ENCODE measurements around the gene TUBB8B.
"Not testable (repeated sequence)": the region's sequence is repeated elsewhere in the genome, so short reads cannot be mapped to it uniquely, and the experiment has no call there.

The TUBB8B gene

DNA sequence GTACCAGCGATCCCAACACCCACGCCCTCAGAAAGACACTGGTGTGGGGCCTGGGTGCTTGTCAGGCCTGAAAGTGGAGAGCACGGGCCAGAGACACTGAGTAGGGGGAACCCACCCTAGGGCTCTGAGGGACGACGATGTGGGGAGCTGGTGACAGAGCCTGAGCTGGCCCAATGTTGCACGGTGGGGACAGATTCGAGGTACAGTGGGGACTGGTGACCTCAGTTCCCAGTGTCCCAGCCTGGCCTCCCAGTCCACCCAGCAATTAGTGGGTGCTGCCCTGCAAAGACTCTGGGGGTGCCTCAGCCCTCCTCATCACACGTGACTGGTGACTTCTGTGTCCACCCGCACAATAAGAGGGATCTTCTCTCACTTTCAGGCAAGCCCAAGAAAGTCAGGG is 36.6 kb downstream of the TUBB8B start:
- not testable (repeated sequence) for DNase-seq (ENCODE audit: low read depth in 2 of 2)

- not testable (repeated sequence) for DNase-seq (ENCODE audit: low read depth in 2 of 2)
Observed at GRCh38 chr18:11383-12274, 37.8 kb downstream of the TUBB8B start.

DNA sequence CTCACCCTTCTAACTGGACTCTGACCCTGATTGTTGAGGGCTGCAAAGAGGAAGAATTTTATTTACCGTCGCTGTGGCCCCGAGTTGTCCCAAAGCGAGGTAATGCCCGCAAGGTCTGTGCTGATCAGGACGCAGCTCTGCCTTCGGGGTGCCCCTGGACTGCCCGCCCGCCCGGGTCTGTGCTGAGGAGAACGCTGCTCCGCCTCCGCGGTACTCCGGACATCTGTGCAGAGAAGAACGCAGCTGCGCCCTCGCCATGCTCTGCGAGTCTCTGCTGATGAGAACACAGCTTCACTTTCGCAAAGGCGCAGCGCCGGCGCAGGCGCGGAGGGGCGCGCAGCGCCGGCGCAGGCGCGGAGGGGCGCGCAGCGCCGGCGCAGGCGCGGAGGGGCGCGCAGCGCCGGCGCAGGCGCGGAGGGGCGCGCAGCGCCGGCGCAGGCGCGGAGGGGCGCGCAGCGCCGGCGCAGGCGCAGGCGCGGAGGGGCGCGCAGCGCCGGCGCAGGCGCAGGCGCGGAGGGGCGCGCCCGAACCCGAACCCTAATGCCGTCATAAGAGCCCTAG is 38.7 kb downstream of the TUBB8B start:
- DNase-seq (ENCODE audit: low read depth in 2 of 2): not testable (repeated sequence)

DNA sequence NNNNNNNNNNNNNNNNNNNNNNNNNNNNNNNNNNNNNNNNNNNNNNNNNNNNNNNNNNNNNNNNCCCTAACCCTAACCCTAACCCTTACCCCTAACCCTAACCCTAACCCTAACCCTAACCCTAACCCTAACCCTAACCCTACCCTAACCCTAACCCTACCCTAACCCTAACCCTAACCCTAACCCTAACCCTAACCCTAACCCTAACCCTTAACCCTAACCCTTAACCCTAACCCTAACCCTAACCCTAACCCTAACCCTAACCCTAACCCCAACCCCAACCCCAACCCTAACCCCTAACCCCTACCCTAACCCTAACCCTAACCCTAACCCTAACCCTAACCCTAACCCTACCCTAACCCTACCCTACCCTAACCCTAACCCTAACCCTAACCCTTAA is 39.5 kb downstream of the TUBB8B start:
- not testable (repeated sequence) for DNase-seq (ENCODE audit: low read depth in 2 of 2)
